SK-N-SH (cell line): Measurements from ENCODE around the gene BEST1.

Experiments
- ELF1 ChIP-seq: IDR thresholded peaks from 2 replicates; pipeline ENCODE4 v1.4.0; 2012
- EP300 ChIP-seq, 2 experiments: IDR thresholded peaks; 2 replicates each; pipeline versions ENCODE4 v1.4.0 to v1.6.1; 2012; ENCODE audit warnings: borderline replicate concordance in 1 of 2, low read depth in 1 of 2, low read length in 1 of 2
- FOXJ3 ChIP-seq: sonication (generic); formaldehyde crosslinking; IDR thresholded peaks from 2 replicates; pipeline ENCODE4 v1.5.1; 2020; ENCODE audit warnings: mild to moderate bottlenecking, missing genetic modification reagents
- GABPA ChIP-seq: IDR thresholded peaks from 2 replicates; pipeline ENCODE4 v1.4.0; 2012; ENCODE audit warnings: low read depth, mild to moderate bottlenecking
- MEF2A ChIP-seq: IDR thresholded peaks from 2 replicates; pipeline ENCODE4 v1.4.0; 2012; ENCODE audit warnings: low read depth, borderline replicate concordance
- POLR2AphosphoS5 ChIP-seq: IDR thresholded peaks from 2 replicates; pipeline ENCODE4 v1.6.1; 2012; ENCODE audit warnings: low read depth, low read length
- TAF1 ChIP-seq: IDR thresholded peaks from 2 replicates; pipeline ENCODE4 v1.6.1; 2012; ENCODE audit warnings: low read depth, mild to moderate bottlenecking, low read length, moderate library complexity, borderline replicate concordance
- YY1 ChIP-seq: IDR thresholded peaks from 2 replicates; pipeline ENCODE4 v1.4.0; 2012; ENCODE audit warnings: low read depth, mild to moderate bottlenecking
- TF ChIP-seq, protein P1 (sequence below): fragments of 200-600 bp; sonication (generic); IDR thresholded peaks from 2 replicates; pipeline ENCODE4 v1.6.1; 2017; ENCODE audit warnings: antibody characterized with exemption, mild to moderate bottlenecking, moderate library complexity
- TF ChIP-seq, protein P2 (sequence below): fragments of 150-350 bp; IDR thresholded peaks from 2 replicates; pipeline ENCODE4 v1.6.1; 2017; ENCODE audit warnings: antibody characterized with exemption, low read length, low read depth, borderline replicate concordance
- TF ChIP-seq, protein P3 (sequence below): IDR thresholded peaks from 2 replicates; pipeline ENCODE4 v1.4.0; 2012; ENCODE audit warnings: low read depth

DNA sequence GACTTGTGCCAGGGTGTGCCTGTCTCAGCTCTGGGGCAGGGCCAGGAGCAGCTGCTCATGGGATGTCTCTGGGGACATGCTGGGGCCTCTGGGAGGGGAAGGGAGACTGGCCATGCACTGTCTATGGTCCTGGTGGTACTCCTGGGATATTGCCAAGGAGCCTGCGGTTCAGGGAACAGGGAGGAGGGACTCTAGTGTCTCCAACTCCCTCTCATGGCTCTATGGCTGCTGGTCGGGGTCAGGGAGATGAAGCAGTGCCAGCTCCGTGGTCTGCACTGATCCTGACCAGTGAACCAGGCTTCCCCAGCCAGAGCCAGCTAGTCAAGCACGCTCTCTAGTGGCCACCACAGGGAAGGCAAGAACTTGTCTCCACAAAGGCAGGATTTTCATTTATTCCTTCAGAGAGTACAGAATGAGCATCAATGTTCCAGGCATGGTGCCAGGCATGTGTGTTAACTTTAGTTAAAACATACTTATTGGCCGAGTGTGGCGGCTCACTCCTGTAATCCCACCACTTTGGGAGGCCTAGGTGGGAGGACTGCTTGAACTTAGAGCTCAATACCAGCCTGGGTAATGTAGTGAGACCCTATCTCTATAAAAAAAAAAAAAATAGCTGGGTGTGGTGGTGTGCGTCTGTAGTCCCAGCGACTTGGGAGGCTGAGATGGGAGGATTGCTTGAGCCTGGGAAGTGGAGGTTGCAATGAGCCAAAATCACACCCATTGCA is 2.5 kb upstream of the BEST1 start:
- TF ChIP-seq, protein P1, sequence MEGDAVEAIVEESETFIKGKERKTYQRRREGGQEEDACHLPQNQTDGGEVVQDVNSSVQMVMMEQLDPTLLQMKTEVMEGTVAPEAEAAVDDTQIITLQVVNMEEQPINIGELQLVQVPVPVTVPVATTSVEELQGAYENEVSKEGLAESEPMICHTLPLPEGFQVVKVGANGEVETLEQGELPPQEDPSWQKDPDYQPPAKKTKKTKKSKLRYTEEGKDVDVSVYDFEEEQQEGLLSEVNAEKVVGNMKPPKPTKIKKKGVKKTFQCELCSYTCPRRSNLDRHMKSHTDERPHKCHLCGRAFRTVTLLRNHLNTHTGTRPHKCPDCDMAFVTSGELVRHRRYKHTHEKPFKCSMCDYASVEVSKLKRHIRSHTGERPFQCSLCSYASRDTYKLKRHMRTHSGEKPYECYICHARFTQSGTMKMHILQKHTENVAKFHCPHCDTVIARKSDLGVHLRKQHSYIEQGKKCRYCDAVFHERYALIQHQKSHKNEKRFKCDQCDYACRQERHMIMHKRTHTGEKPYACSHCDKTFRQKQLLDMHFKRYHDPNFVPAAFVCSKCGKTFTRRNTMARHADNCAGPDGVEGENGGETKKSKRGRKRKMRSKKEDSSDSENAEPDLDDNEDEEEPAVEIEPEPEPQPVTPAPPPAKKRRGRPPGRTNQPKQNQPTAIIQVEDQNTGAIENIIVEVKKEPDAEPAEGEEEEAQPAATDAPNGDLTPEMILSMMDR = peak; percentile 95
- TF ChIP-seq, protein P2, sequence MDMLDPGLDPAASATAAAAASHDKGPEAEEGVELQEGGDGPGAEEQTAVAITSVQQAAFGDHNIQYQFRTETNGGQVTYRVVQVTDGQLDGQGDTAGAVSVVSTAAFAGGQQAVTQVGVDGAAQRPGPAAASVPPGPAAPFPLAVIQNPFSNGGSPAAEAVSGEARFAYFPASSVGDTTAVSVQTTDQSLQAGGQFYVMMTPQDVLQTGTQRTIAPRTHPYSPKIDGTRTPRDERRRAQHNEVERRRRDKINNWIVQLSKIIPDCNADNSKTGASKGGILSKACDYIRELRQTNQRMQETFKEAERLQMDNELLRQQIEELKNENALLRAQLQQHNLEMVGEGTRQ = no peak
- TF ChIP-seq FOXJ3 = no peak
- TF ChIP-seq EP300 (IDR thresholded peaks at IDR 0.05; ENCODE audit: borderline replicate concordance in 1 of 2, low read depth in 1 of 2, low read length in 1 of 2) = no peak
- TF ChIP-seq TAF1 = no peak
- TF ChIP-seq, protein P3, sequence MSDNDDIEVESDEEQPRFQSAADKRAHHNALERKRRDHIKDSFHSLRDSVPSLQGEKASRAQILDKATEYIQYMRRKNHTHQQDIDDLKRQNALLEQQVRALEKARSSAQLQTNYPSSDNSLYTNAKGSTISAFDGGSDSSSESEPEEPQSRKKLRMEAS = no peak
- TF ChIP-seq MEF2A = no peak
- TF ChIP-seq ELF1 = no peak
- no peak for TF ChIP-seq POLR2AphosphoS5
- no peak for TF ChIP-seq YY1
- no peak for TF ChIP-seq GABPA
